Neuronal stem cell (in vitro differentiated cells): ENCODE measurements around the gene HOMER3.

ENCODE experiments used
- DNase-seq: peaks from one replicate; pipeline ENCODE4 v3.0.0-alpha.2; 2013; ENCODE audit warnings: low spot score
- H2AFZ ChIP-seq: one replicate; pipeline ENCODE4 v1.6.1; 2013; ENCODE audit warnings: mild to moderate bottlenecking, low read length, inconsistent platforms
- H2AK5ac ChIP-seq: 2 replicates; pipeline ENCODE4 v1.6.1; 2013; ENCODE audit warnings: low read depth, mild to moderate bottlenecking, inconsistent platforms, low read length, moderate library complexity, mixed read lengths
- H2BK120ac ChIP-seq: 2 replicates; pipeline ENCODE4 v1.6.1; 2013; ENCODE audit warnings: low read depth, mild to moderate bottlenecking, inconsistent platforms, low read length, moderate library complexity, mixed read lengths
- H2BK12ac ChIP-seq: one replicate; pipeline ENCODE4 v1.6.1; 2013; ENCODE audit warnings: low read length, inconsistent platforms
- H2BK15ac ChIP-seq: 2 replicates; pipeline ENCODE4 v1.6.1; 2013; ENCODE audit warnings: mild to moderate bottlenecking, low read length, inconsistent platforms, mixed read lengths
- H2BK5ac ChIP-seq: one replicate; pipeline ENCODE4 v1.6.1; 2013; ENCODE audit warnings: inconsistent platforms, mild to moderate bottlenecking, low read length, moderate library complexity
- H3K14ac ChIP-seq: one replicate; pipeline ENCODE4 v1.6.1; 2013; ENCODE audit warnings: low read length, inconsistent platforms
- H3K18ac ChIP-seq: 2 replicates; pipeline ENCODE4 v1.6.1; 2013; ENCODE audit warnings: low read length, inconsistent platforms
- H3K23ac ChIP-seq: 2 replicates; pipeline ENCODE4 v1.6.1; 2013; ENCODE audit warnings: low read depth, mild to moderate bottlenecking, mixed read lengths, low read length, inconsistent platforms; ENCODE audit not compliant: poor library complexity
- H3K27ac ChIP-seq: replicated peaks from 3 replicates; pipeline ENCODE4 v1.5.1; 2013; ENCODE audit warnings: low read length, inconsistent platforms
- H3K27me3 ChIP-seq, 3 experiments: 2 replicates each; pipeline ENCODE4 v1.6.1; 2013; ENCODE audit warnings: low read length in 3 of 3, mild to moderate bottlenecking in 2 of 3, inconsistent platforms in 1 of 3, low read depth in 1 of 3, mixed read lengths in 1 of 3, moderate library complexity in 1 of 3; ENCODE audit not compliant: control insufficient read depth in 3 of 3, insufficient read depth in 3 of 3
- H3K36me3 ChIP-seq, 2 donors: replicated peaks in 1 of 2; 2 replicates each; pipeline ENCODE4 v1.6.1; 2013; ENCODE audit warnings: low read length in 2 of 2; ENCODE audit not compliant: control insufficient read depth in 2 of 2, insufficient read depth in 2 of 2
- H3K4ac ChIP-seq: 2 replicates; pipeline ENCODE4 v1.6.1; 2013; ENCODE audit warnings: inconsistent platforms, mild to moderate bottlenecking, low read length, moderate library complexity
- H3K4me1 ChIP-seq, 2 donors: 1 replicate in 1 of 2; 2 replicates in 1 of 2; pipeline ENCODE4 v1.6.1; 2013; ENCODE audit warnings: low read length in 2 of 2, low read depth in 1 of 2; ENCODE audit not compliant: control insufficient read depth in 2 of 2, insufficient read depth in 1 of 2
- H3K4me2 ChIP-seq: one replicate; pipeline ENCODE4 v1.6.1; 2013; ENCODE audit warnings: mild to moderate bottlenecking, low read length, inconsistent platforms; ENCODE audit not compliant: insufficient read depth, poor library complexity, severe bottlenecking
- H3K4me3 ChIP-seq, 2 donors: 2 replicates each; pipeline ENCODE4 v1.5.1; 2013; ENCODE audit warnings: low read length in 2 of 2, mild to moderate bottlenecking in 2 of 2, inconsistent platforms in 1 of 2, moderate library complexity in 1 of 2
- H3K79me1 ChIP-seq: one replicate; pipeline ENCODE4 v1.6.1; 2013; ENCODE audit warnings: low read depth, mild to moderate bottlenecking, inconsistent platforms, low read length, moderate library complexity
- H3K9ac ChIP-seq: one replicate; pipeline ENCODE4 v1.6.1; 2013; ENCODE audit warnings: mild to moderate bottlenecking, low read depth, low read length, inconsistent platforms; ENCODE audit not compliant: poor library complexity
- H3K9me3 ChIP-seq, 2 donors: replicated peaks in 1 of 2; 2 replicates each; pipeline versions ENCODE3 to v1.6.1; 2013; ENCODE audit warnings: low read length in 2 of 2, mild to moderate bottlenecking in 2 of 2, inconsistent platforms in 1 of 2, low read depth in 1 of 2, mixed read lengths in 1 of 2, moderate library complexity in 1 of 2; ENCODE audit not compliant: control insufficient read depth in 2 of 2, insufficient read depth in 1 of 2
- H4K8ac ChIP-seq: one replicate; pipeline ENCODE4 v1.6.1; 2013; ENCODE audit warnings: low read depth, mild to moderate bottlenecking, inconsistent platforms, low read length, moderate library complexity
- H4K91ac ChIP-seq: one replicate; pipeline ENCODE4 v1.6.1; 2013; ENCODE audit warnings: low read length, low read depth, mild to moderate bottlenecking, inconsistent platforms; ENCODE audit not compliant: poor library complexity
- WGBS, 2 donors: extraction: QIAGEN DNeasy Blood & Tissue Kit; methylation state at CpG; one replicate each; pipeline ENCODE4 v1.1.7; 2013; ENCODE audit warnings: missing lambda C conversion rate in 2 of 2, mixed read lengths in 1 of 2; ENCODE audit not compliant: insufficient read length in 2 of 2, insufficient replicate concordance in 1 of 2; ENCODE audit errors: extremely low coverage in 2 of 2; 5-methylcytosine and 5-hydroxymethylcytosine counted together

The HOMER3 gene

GRCh38 chr19:18978616-18979015, 37.6 kb upstream of the HOMER3 start:
- H3K23ac ChIP-seq = no peak overlapping the region
- H3K9me3 ChIP-seq = no peaks in the 10 kb centered on the region
- no peak overlapping the region for H3K4ac ChIP-seq
- no peak overlapping the region for H4K8ac ChIP-seq
- H2BK120ac ChIP-seq = no peak overlapping the region
- no peaks in the 10 kb centered on the region for H3K36me3 ChIP-seq
- H3K79me1 ChIP-seq = no peaks in the 10 kb centered on the region
- no peak overlapping the region for H3K4me2 ChIP-seq
- H2AFZ ChIP-seq = no peak overlapping the region
- WGBS, 2 donors = no CpG with 5 or more reads among the region's 7 CpGs
- H3K18ac ChIP-seq = no peak overlapping the region
- H3K27ac ChIP-seq = no peak overlapping the region
- H2BK12ac ChIP-seq = no peak overlapping the region
- no peak overlapping the region for H3K4me3 ChIP-seq
- H2BK15ac ChIP-seq = no peak overlapping the region
- no peak overlapping the region for H3K14ac ChIP-seq
- no peak overlapping the region for H2BK5ac ChIP-seq
- no peak overlapping the region for H3K9ac ChIP-seq
- H2AK5ac ChIP-seq = no peak overlapping the region
- H3K27me3 ChIP-seq = no peaks in the 10 kb centered on the region
- H4K91ac ChIP-seq = no peak overlapping the region
- no peak for DNase-seq
- peaks cover 0 to 3% of the 10 kb centered on the region in 2 donors for H3K4me1 ChIP-seq

DNA sequence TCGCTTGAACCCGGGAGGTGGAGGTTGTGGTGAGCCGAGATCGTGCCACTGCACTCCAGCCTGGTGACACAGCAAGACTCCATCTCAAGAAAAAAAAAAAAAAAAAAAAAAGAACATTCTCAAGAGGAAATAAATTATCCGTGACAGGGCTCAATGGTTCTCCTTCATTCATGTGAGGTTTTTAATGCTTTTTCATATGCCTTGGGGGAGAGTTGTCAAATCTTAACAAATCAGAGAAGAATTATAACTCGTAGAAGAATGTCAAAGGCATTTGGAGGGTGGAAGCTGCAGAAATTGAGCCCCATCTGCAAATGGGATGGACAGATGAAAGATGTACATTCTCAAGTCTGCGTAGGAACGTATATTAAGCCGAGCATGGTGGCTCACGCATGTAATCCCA, 34.9 kb upstream of the HOMER3 start:
- Histone ChIP-seq H3K9me3 (no peaks in the 10 kb centered on the region), H3K4me1 (peaks cover 0 to 3% of the 10 kb centered on the region in 2 donors), H2AFZ (no peak overlapping the region), H3K9ac (no peak overlapping the region), H3K27ac (no peak overlapping the region), H3K4me2 (no peak overlapping the region), H3K36me3 (no peaks in the 10 kb centered on the region), H4K8ac (no peak overlapping the region), H2BK12ac (no peak overlapping the region), H3K4ac (no peak overlapping the region), H2BK15ac (no peak overlapping the region), H4K91ac (no peak overlapping the region), H3K14ac (no peak overlapping the region), H2BK5ac (no peak overlapping the region), H3K79me1 (no peaks in the 10 kb centered on the region), H3K27me3 (no peaks in the 10 kb centered on the region), H2BK120ac (no peak overlapping the region), H3K4me3 (no peak overlapping the region), H3K18ac (no peak overlapping the region), H3K23ac (no peak overlapping the region), H2AK5ac (no peak overlapping the region)
- no peak for DNase-seq
- WGBS, 2 donors = no CpG with 5 or more reads among the region's 10 CpGs

- Histone ChIP-seq H3K4me1 (peaks cover 0 to 3% of the 10 kb centered on the region in 2 donors), H3K4ac (no peak overlapping the region), H2BK120ac (no peak overlapping the region), H3K27me3 (no peaks in the 10 kb centered on the region), H3K4me2 (no peak overlapping the region), H3K9me3 (no peaks in the 10 kb centered on the region), H2BK15ac (no peak overlapping the region), H3K4me3 (no peak overlapping the region), H2AK5ac (no peak overlapping the region), H4K8ac (no peak overlapping the region), H3K23ac (no peak overlapping the region), H3K14ac (peak overlapping the region; percentile 38), H4K91ac (no peak overlapping the region), H3K18ac (no peak overlapping the region), H2AFZ (no peak overlapping the region), H2BK5ac (no peak overlapping the region), H3K79me1 (no peaks in the 10 kb centered on the region), H3K36me3 (no peaks in the 10 kb centered on the region), H3K27ac (no peak overlapping the region), H3K9ac (no peak overlapping the region), H2BK12ac (no peak overlapping the region)
- DNase-seq = no peak
- no CpG with 5 or more reads among the region's 3 CpGs for WGBS, 2 donors
Observed at GRCh38 chr19:18975011-18975410, 34.0 kb upstream of the HOMER3 start.

- no peak overlapping the region for H3K14ac ChIP-seq
- H3K4me1 ChIP-seq = no peaks in the 10 kb centered on the region
- H2AK5ac ChIP-seq = peak overlapping the region; percentile 0
- no peak overlapping the region for H4K8ac ChIP-seq
- peaks cover 2 to 3% of the 10 kb centered on the region in 2 donors for H3K9me3 ChIP-seq
- no peak overlapping the region for H2BK5ac ChIP-seq
- H3K27me3 ChIP-seq = no peaks in the 10 kb centered on the region
- no peak overlapping the region for H3K4me2 ChIP-seq
- DNase-seq = no peak
- no peak overlapping the region for H3K4ac ChIP-seq
- H3K4me3 ChIP-seq = no peak overlapping the region
- H2BK120ac ChIP-seq = no peak overlapping the region
- H4K91ac ChIP-seq = no peak overlapping the region
- no peak overlapping the region for H2AFZ ChIP-seq
- no peak overlapping the region for H3K27ac ChIP-seq
- H3K36me3 ChIP-seq = no peaks in the 10 kb centered on the region
- WGBS, 2 donors = no CpG with 5 or more reads among the region's 5 CpGs
- no peak overlapping the region for H2BK15ac ChIP-seq
- H3K9ac ChIP-seq = no peak overlapping the region
- no peak overlapping the region for H2BK12ac ChIP-seq
- H3K79me1 ChIP-seq = no peaks in the 10 kb centered on the region
- H3K18ac ChIP-seq = no peak overlapping the region
- no peak overlapping the region for H3K23ac ChIP-seq
Observed at GRCh38 chr19:18972851-18973250, 31.8 kb upstream of the HOMER3 start.
